Fibroblast of lung (primary cell): ENCODE data around the gene MACF1. TPM values are rescaled to one million over a fixed set of nuclear protein-coding genes. Genes with fewer than 3 reads are reported as not detected.

ENCODE experiments used
- DNase-seq, 2 donors: peaks; one replicate each; pipeline versions ENCODE4 v3.0.0 to v3.0.0-alpha.2; 2010; ENCODE audit warnings: low read depth in 2 of 2
- H2AFZ ChIP-seq: 2 replicates; pipeline ENCODE4 v1.5.1; 2012; ENCODE audit warnings: low read length, control low read depth, inconsistent platforms
- H3K27ac ChIP-seq: 2 replicates; pipeline ENCODE4 v1.5.1; 2011; ENCODE audit warnings: low read length, control low read depth; ENCODE audit not compliant: insufficient read depth
- H3K27me3 ChIP-seq: 2 replicates; pipeline ENCODE4 v1.5.1; 2011; ENCODE audit warnings: mild to moderate bottlenecking, low read length; ENCODE audit not compliant: control insufficient read depth, insufficient read depth
- H3K36me3 ChIP-seq: 2 replicates; pipeline ENCODE4 v1.5.1; 2011; ENCODE audit warnings: low read length; ENCODE audit not compliant: control insufficient read depth, insufficient read depth
- H3K4me1 ChIP-seq: 2 replicates; pipeline ENCODE4 v1.5.1; 2011; ENCODE audit warnings: low read length; ENCODE audit not compliant: control insufficient read depth, insufficient read depth; ENCODE audit errors: extremely low read depth
- H3K4me2 ChIP-seq: 2 replicates; pipeline ENCODE4 v1.5.1; 2011; ENCODE audit warnings: low read length, control low read depth; ENCODE audit not compliant: insufficient read depth; ENCODE audit errors: extremely low read depth
- H3K4me3 ChIP-seq, 4 experiments: fragments of 200-600 bp in 1 of 4; sonication (generic) in 1 of 4; replicated peaks in 1 of 4; 2 replicates each; pipeline ENCODE4 v1.5.1; 2011 to 2016; ENCODE audit warnings: low read length in 4 of 4, low read depth in 3 of 4, mild to moderate bottlenecking in 3 of 4, control low read depth in 2 of 4, inconsistent platforms in 1 of 4, mixed read lengths in 1 of 4; ENCODE audit not compliant: insufficient read depth in 1 of 4; ENCODE audit errors: control extremely low read depth in 1 of 4
- H3K79me2 ChIP-seq: 2 replicates; pipeline ENCODE4 v1.5.1; 2012; ENCODE audit warnings: mild to moderate bottlenecking, low read length, inconsistent platforms; ENCODE audit not compliant: control insufficient read depth, insufficient read depth
- H3K9ac ChIP-seq: 2 replicates; pipeline ENCODE4 v1.5.1; 2011; ENCODE audit warnings: mild to moderate bottlenecking, low read length, control low read depth; ENCODE audit not compliant: insufficient read depth
- H3K9me3 ChIP-seq: 2 replicates; pipeline ENCODE4 v1.5.1; 2012; ENCODE audit warnings: low read depth, low read length; ENCODE audit not compliant: control insufficient read depth, insufficient read depth
- H4K20me1 ChIP-seq: 2 replicates; pipeline ENCODE4 v1.5.1; 2011; ENCODE audit warnings: low read length; ENCODE audit not compliant: control insufficient read depth, insufficient read depth; ENCODE audit errors: extremely low read depth
- EZH2 ChIP-seq: IDR thresholded peaks from 2 replicates; pipeline ENCODE4 v1.5.1; 2012; ENCODE audit warnings: low read length, control low read depth, mild to moderate bottlenecking; ENCODE audit errors: missing control alignments
- polyA plus RNA-seq, 2 donors: library from polyadenylated mRNA; depleted of rRNA in 1 of 2; stranded (reverse) in 1 of 2; unstranded in 1 of 2; fragments of >200 nt; gene quantifications; 2 replicates each; pipeline ENCODE4 v1.2.1, GENCODE V29; 2011 to 2012; ENCODE audit warnings: missing spikeins in 1 of 2
- total RNA-seq: library from RNA; depleted of rRNA; stranded (reverse); fragments of >200 nt; gene quantifications from 2 replicates; pipeline ENCODE4 v1.2.1, GENCODE V29; 2014
- TF ChIP-seq, protein P1 (sequence below), 2 donors: IDR thresholded peaks in 1 of 2; conservative IDR thresholded peaks in 1 of 2; 1 replicate in 1 of 2; 2 replicates in 1 of 2; pipeline ENCODE4 v1.5.1; 2011 to 2012; ENCODE audit warnings: low read length in 2 of 2, control low read depth in 1 of 2, inconsistent platforms in 1 of 2, low read depth in 1 of 2, mild to moderate bottlenecking in 1 of 2

The MACF1 gene
- total and polyA plus RNA-seq, 2 donors (not counting 1 experiment from before 2014, with no cell fraction given): 178 to 414 TPM

DNA sequence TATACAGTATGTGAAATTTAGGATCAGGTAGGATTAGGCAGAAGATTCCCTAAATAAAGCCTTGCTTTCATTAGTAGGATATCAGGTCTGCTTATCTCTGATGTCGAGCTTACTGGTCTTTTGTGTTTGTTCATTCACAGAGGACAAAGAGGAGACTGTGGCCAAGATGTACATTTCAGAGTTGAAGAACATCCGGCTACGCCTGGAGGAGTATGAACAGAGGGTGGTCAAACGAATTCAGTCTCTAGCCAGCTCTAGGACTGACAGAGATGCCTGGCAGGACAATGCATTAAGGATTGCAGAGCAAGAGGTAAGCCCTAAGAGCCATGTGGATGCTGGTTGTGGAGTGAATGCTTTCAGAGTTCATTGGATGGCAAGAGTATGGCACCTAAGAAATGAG is 106.2 kb downstream of the MACF1 start:
- DNase-seq: no peak
- no peaks in the 10 kb centered on the region for H3K9me3 ChIP-seq
- no peak overlapping the region for H3K4me2 ChIP-seq
- TF ChIP-seq, protein P1, sequence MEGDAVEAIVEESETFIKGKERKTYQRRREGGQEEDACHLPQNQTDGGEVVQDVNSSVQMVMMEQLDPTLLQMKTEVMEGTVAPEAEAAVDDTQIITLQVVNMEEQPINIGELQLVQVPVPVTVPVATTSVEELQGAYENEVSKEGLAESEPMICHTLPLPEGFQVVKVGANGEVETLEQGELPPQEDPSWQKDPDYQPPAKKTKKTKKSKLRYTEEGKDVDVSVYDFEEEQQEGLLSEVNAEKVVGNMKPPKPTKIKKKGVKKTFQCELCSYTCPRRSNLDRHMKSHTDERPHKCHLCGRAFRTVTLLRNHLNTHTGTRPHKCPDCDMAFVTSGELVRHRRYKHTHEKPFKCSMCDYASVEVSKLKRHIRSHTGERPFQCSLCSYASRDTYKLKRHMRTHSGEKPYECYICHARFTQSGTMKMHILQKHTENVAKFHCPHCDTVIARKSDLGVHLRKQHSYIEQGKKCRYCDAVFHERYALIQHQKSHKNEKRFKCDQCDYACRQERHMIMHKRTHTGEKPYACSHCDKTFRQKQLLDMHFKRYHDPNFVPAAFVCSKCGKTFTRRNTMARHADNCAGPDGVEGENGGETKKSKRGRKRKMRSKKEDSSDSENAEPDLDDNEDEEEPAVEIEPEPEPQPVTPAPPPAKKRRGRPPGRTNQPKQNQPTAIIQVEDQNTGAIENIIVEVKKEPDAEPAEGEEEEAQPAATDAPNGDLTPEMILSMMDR (conservative IDR thresholded peaks at IDR 0.05 in 1 of 2, IDR thresholded peaks at IDR 0.05 in 1 of 2; ENCODE audit: low read depth in 1 of 2, low read length in 2 of 2): no peak
- TF ChIP-seq EZH2: no peak
- H3K9ac ChIP-seq: no peak overlapping the region
- peaks cover 9% of the 10 kb centered on the region for H3K36me3 ChIP-seq
- H3K27me3 ChIP-seq: no peaks in the 10 kb centered on the region
- H3K4me1 ChIP-seq: no peaks in the 10 kb centered on the region
- no peak overlapping the region for H2AFZ ChIP-seq
- no peaks in the 10 kb centered on the region for H4K20me1 ChIP-seq
- no peak overlapping the region for H3K27ac ChIP-seq
- H3K4me3 ChIP-seq: no peak overlapping the region
- no peaks in the 10 kb centered on the region for H3K79me2 ChIP-seq

DNA sequence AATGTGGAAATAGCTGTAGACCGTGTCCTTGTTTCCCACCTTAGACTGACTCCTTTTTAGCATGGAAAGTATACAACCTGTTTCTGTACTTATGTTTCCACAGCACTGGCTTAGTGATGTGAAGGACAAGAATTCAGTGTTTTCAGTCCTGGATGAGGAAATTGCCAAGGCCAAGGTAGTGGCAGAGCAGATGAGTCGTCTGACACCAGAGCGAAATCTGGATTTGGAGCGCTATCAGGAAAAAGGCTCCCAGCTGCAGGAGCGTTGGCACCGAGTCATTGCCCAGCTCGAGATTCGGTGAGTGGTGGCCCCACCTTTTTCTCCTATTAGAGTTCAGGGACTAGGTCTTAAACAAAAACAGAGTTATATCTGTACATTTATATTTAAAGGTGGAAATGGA is 112.6 kb downstream of the MACF1 start:
- H3K4me2 ChIP-seq: no peak overlapping the region
- DNase-seq: no peak
- peaks cover 22% of the 10 kb centered on the region for H3K36me3 ChIP-seq

DNA sequence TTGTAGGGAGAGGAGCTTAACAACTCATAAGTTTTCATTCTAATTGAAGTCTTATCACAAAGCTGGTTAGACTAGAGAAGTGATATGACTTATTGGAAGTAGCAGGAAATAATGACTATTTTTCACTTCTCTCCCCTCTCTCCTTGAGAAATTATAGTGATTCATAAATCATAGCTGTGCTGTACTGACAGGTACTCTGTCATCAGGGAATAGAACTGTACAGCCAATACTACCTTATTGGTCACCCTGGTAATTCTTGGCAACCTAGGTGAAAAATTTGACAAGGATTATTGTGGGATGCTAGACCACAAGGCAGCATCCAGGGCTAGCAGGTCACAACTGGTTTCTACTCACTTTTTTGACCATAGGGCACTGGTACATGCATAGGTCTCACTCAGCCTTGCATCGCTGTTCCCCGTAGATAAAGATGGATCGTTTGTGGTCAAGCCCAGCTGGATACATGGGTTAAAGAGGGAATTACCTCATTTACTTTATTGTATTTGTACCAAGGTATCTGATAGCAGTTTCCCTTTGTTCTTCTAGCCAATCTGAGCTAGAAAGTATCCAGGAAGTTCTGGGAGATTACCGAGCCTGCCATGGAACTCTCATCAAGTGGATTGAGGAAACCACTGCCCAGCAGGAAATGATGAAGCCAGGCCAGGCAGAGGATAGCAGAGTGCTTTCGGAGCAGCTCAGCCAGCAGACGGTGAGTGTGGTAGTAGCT is 113.6 kb downstream of the MACF1 start:
- Histone ChIP-seq H3K9me3 (no peaks in the 10 kb centered on the region), H2AFZ (no peak overlapping the region), H3K4me3 (no peak overlapping the region), H3K4me1 (no peaks in the 10 kb centered on the region), H3K79me2 (no peaks in the 10 kb centered on the region), H3K9ac (no peak overlapping the region), H3K36me3 (peaks cover 24% of the 10 kb centered on the region), H3K27ac (no peak overlapping the region), H3K4me2 (no peak overlapping the region), H4K20me1 (no peaks in the 10 kb centered on the region), H3K27me3 (no peaks in the 10 kb centered on the region)
- peak in 1 of 2 donors; percentile 73 for DNase-seq
- TF ChIP-seq, protein P1 (conservative IDR thresholded peaks at IDR 0.05 in 1 of 2, IDR thresholded peaks at IDR 0.05 in 1 of 2; ENCODE audit: low read depth in 1 of 2, low read length in 2 of 2): no peak
- no peak for TF ChIP-seq EZH2

More for the DNA sequence above, 112.6 kb downstream of the MACF1 start:
- Histone ChIP-seq H2AFZ (no peak overlapping the region), H3K9ac (no peak overlapping the region), H3K27me3 (no peaks in the 10 kb centered on the region), H3K79me2 (no peaks in the 10 kb centered on the region), H3K4me3 (no peak overlapping the region), H3K9me3 (no peaks in the 10 kb centered on the region), H3K27ac (no peak overlapping the region), H4K20me1 (no peaks in the 10 kb centered on the region), H3K4me1 (no peaks in the 10 kb centered on the region)
- TF ChIP-seq EZH2: no peak
- TF ChIP-seq, protein P1 (conservative IDR thresholded peaks at IDR 0.05 in 1 of 2, IDR thresholded peaks at IDR 0.05 in 1 of 2; ENCODE audit: low read depth in 1 of 2, low read length in 2 of 2): no peak
